ENCODE results near the gene CLEC16A. TPM values are rescaled to one million over a fixed set of nuclear protein-coding genes. Genes with fewer than 3 reads are reported as not detected.
A peak's percentile ranks its signal among the peaks of the same experiment; 100 is the strongest.

CLEC16A gene
- total RNA-seq, 3 donors from 2014 or later = 20.0 to 35.3 (median 33.1) TPM

DNA sequence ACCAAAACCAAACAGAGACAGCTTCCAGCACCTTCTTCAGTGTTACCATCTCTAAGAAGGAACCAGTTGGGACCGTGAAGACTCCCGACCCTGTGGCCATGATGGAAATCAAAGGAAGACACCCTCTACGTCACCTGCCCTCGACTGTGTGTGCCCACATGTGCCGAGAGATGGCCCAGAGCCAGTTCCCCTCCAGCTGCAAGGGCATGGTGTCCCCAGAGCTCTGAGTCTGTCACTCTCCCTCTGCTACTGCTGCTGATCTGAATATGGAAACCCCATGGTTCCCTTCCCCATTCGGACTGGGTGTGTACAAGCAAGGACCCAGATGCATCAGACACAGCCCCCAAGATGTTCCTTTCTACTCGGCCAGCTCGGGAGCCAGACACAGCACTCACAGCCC, 235.2 kb downstream of the CLEC16A start:
- TF ChIP-seq CTCF (IDR thresholded peaks at IDR 0.05) (no peak), POLR2AphosphoS5 (IDR thresholded peaks at IDR 0.05) (no peak), POLR2A (IDR thresholded peaks at IDR 0.05) (no peak)
- Histone ChIP-seq H3K9me3 (no peaks in the 10 kb centered on the region), H3K4me1 (peaks cover 0 to 6% of the 10 kb centered on the region in 2 donors), H3K27me3 (no peaks in the 10 kb centered on the region), H3K4me3 (no peak overlapping the region), H3K27ac (no peak overlapping the region), H3K36me3 (no peaks in the 10 kb centered on the region)
- DNase-seq (ENCODE audit: low spot score in 2 of 2) = no peak
- intact Hi-C loops (cut with DNase I; ENCODE audit: low total_unique reads) = no loop called here

- intact Hi-C loops (cut with DNase I; ENCODE audit: low total_unique reads) = no loop called here
- DNase-seq (ENCODE audit: low spot score in 2 of 2) = no peak
- no peak for TF ChIP-seq POLR2A (IDR thresholded peaks at IDR 0.05)
- TF ChIP-seq POLR2AphosphoS5 (IDR thresholded peaks at IDR 0.05) = no peak
- TF ChIP-seq CTCF (IDR thresholded peaks at IDR 0.05) = no peak
- Histone ChIP-seq H3K36me3 (no peaks in the 10 kb centered on the region), H3K27me3 (no peaks in the 10 kb centered on the region), H3K27ac (peak overlapping the region; percentile 35 to 61), H3K9me3 (no peaks in the 10 kb centered on the region), H3K4me1 (peaks cover 0 to 6% of the 10 kb centered on the region in 2 donors), H3K4me3 (no peak overlapping the region)
These were observed 236.1 kb downstream of the CLEC16A start for GRCh38 chr16:11180489-11180888.

GRCh38 chr16:11181242-11181898, 237.0 kb downstream of the CLEC16A start:
- no peak for TF ChIP-seq POLR2AphosphoS5 (IDR thresholded peaks at IDR 0.05)
- no peak for TF ChIP-seq CTCF (IDR thresholded peaks at IDR 0.05)
- TF ChIP-seq POLR2A (IDR thresholded peaks at IDR 0.05) = no peak
- H3K4me3 ChIP-seq = no peak overlapping the region
- H3K27me3 ChIP-seq = no peaks in the 10 kb centered on the region
- no peaks in the 10 kb centered on the region for H3K36me3 ChIP-seq
- peak in 1 of 2 donors; percentile 77 for DNase-seq (ENCODE audit: low spot score in 2 of 2)
- H3K9me3 ChIP-seq = no peaks in the 10 kb centered on the region
- H3K27ac ChIP-seq = peak overlapping the region; percentile 35 to 61
- peaks cover 0 to 6% of the 10 kb centered on the region in 2 donors for H3K4me1 ChIP-seq
- intact Hi-C loops (cut with DNase I; ENCODE audit: low total_unique reads) = no loop called here

- TF ChIP-seq POLR2AphosphoS5 (IDR thresholded peaks at IDR 0.05) (no peak), CTCF (IDR thresholded peaks at IDR 0.05) (no peak), POLR2A (IDR thresholded peaks at IDR 0.05) (no peak)
- Histone ChIP-seq H3K27ac (peak overlapping the region; percentile 35 to 63), H3K36me3 (no peaks in the 10 kb centered on the region), H3K9me3 (no peaks in the 10 kb centered on the region), H3K27me3 (no peaks in the 10 kb centered on the region), H3K4me3 (peak overlapping the region in 1 of 3 donors; percentile 15), H3K4me1 (peaks cover 0 to 6% of the 10 kb centered on the region in 2 donors)
- intact Hi-C loops (cut with DNase I; ENCODE audit: low total_unique reads) = no loop called here
- peak in 1 of 2 donors; percentile 56 for DNase-seq (ENCODE audit: low spot score in 2 of 2)
These were observed 237.5 kb downstream of the CLEC16A start for GRCh38 chr16:11181899-11182279.

GRCh38 chr16:11182411-11182810, 238.0 kb downstream of the CLEC16A start:
- peak overlapping the region in 1 of 3 donors; percentile 15 for H3K4me3 ChIP-seq
- peak overlapping the region; percentile 35 to 63 for H3K27ac ChIP-seq
- H3K4me1 ChIP-seq = peaks cover 0 to 6% of the 10 kb centered on the region in 2 donors
- intact Hi-C loops (cut with DNase I; ENCODE audit: low total_unique reads) = no loop called here
- H3K36me3 ChIP-seq = no peaks in the 10 kb centered on the region
- no peaks in the 10 kb centered on the region for H3K9me3 ChIP-seq
- H3K27me3 ChIP-seq = no peaks in the 10 kb centered on the region
- no peak for TF ChIP-seq POLR2AphosphoS5 (IDR thresholded peaks at IDR 0.05)
- DNase-seq (ENCODE audit: low spot score in 2 of 2) = peak in 1 of 2 donors; percentile 32

Data from breast epithelium (tissue), 4 donors.